ENCODE data around the gene ZFYVE21.

ZFYVE21 gene

DNA sequence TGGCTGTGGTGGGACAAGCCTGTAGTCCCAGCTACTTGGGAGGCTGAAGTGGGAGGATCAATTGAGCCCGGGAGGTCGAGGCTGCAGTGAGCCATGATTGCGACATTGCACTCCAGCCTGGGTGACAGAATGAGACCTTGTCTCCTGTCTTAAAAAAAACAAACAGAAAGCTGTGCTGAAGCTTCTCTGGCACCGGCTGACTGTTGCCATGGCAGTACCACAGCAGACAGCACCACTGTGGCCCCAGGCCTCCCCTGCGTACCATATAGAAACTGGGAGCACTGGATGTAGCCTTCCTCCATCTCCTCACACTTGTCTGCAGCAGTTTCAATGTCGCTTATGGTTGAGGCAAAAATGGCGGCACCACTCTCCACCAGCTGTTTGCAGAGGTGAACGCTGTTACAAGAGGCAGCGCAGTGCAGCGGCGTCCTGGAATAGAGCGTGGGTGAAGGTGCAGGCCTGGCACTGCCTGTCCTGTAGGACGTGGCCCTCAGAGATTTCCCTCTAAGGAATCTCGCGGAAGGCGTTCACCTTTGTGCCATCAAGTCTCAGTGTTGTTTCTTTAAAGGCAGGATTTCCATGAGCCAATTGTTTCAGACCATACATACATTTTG lies 21.9 kb downstream of the ZFYVE21 start:
- no peaks in the 10 kb centered on the region for H3K36me3 ChIP-seq (replicated peaks)
- no peak overlapping the region for H3K4me3 ChIP-seq (ENCODE audit: low read depth, low read length)
- TF ChIP-seq, protein P1, sequence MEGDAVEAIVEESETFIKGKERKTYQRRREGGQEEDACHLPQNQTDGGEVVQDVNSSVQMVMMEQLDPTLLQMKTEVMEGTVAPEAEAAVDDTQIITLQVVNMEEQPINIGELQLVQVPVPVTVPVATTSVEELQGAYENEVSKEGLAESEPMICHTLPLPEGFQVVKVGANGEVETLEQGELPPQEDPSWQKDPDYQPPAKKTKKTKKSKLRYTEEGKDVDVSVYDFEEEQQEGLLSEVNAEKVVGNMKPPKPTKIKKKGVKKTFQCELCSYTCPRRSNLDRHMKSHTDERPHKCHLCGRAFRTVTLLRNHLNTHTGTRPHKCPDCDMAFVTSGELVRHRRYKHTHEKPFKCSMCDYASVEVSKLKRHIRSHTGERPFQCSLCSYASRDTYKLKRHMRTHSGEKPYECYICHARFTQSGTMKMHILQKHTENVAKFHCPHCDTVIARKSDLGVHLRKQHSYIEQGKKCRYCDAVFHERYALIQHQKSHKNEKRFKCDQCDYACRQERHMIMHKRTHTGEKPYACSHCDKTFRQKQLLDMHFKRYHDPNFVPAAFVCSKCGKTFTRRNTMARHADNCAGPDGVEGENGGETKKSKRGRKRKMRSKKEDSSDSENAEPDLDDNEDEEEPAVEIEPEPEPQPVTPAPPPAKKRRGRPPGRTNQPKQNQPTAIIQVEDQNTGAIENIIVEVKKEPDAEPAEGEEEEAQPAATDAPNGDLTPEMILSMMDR (IDR thresholded peaks at IDR 0.05; ENCODE audit: low read depth, low read length, missing control alignments), result no peak
- no peaks in the 10 kb centered on the region for H3K27me3 ChIP-seq (replicated peaks)
- in situ Hi-C loops (cut with HindIII; ENCODE audit: low pct_ligation_motif_present, low sequenced_read_pairs), result no loop called here
- no peak for DNase-seq
- no peak overlapping the region for H3K27ac ChIP-seq

DNA sequence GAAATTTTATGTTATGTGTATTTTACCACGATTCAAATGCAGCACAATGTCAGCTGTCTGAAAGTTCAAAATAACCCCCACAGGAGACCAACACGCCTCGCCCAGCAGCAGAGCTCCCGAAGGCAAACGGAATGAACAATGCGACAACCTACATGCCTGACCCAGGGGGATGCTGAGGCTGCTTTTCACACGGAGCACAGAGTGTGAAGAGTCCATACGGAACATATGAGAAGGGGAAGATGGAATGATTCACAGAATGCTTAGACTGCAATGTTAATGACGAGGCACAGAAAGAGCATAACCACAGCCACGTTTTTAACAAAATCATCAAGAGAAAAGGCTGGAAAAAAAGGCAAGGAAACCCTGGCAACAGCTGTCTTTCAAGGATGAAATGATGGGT lies 22.6 kb downstream of the ZFYVE21 start:
- H3K27ac ChIP-seq, result no peak overlapping the region

GRCh38 chr14:103738701-103739451 lies 23.3 kb downstream of the ZFYVE21 start:
- H3K27me3 ChIP-seq (replicated peaks), result no peaks in the 10 kb centered on the region
- no peak overlapping the region for H3K4me3 ChIP-seq (ENCODE audit: low read depth, low read length)
- H3K27ac ChIP-seq, result no peak overlapping the region
- in situ Hi-C loops (cut with HindIII; ENCODE audit: low pct_ligation_motif_present, low sequenced_read_pairs), result no loop called here
- TF ChIP-seq, protein P1 (IDR thresholded peaks at IDR 0.05; ENCODE audit: low read depth, low read length, missing control alignments), result no peak
- DNase-seq, result no peak
- H3K36me3 ChIP-seq (replicated peaks), result no peaks in the 10 kb centered on the region

More for the DNA sequence above, 22.6 kb downstream of the ZFYVE21 start:
- H3K27me3 ChIP-seq (replicated peaks), result no peaks in the 10 kb centered on the region
- in situ Hi-C loops (cut with HindIII; ENCODE audit: low pct_ligation_motif_present, low sequenced_read_pairs), result no loop called here
- H3K36me3 ChIP-seq (replicated peaks), result no peaks in the 10 kb centered on the region
- TF ChIP-seq, protein P1 (IDR thresholded peaks at IDR 0.05; ENCODE audit: low read depth, low read length, missing control alignments), result no peak
- DNase-seq, result no peak
- H3K4me3 ChIP-seq (ENCODE audit: low read depth, low read length), result no peak overlapping the region

DNA sequence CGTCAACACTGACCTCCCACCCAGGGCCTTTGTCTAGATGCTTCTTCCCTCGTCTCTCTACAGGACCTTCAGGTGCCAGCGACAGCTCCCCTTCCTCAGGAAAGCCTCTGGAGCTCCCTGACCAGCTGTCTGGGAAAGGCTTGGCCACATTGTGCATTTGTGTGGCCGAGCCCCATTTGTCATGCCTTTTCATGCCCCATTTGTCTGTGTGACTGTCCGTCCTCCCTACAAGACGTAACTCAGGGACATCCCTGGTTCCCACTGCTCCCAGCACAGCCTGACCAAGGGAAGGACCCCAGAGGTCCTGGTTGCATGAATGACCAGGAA lies 23.8 kb downstream of the ZFYVE21 start:
- Histone ChIP-seq H3K27me3 (replicated peaks) (no peaks in the 10 kb centered on the region), H3K27ac (no peak overlapping the region), H3K36me3 (replicated peaks) (no peaks in the 10 kb centered on the region), H3K4me3 (ENCODE audit: low read depth, low read length) (no peak overlapping the region)
- in situ Hi-C loops (cut with HindIII; ENCODE audit: low pct_ligation_motif_present, low sequenced_read_pairs), result no loop called here
- TF ChIP-seq, protein P1 (IDR thresholded peaks at IDR 0.05; ENCODE audit: low read depth, low read length, missing control alignments), result no peak
- no peak for DNase-seq

GRCh38 chr14:103739793-103740501 lies 24.3 kb downstream of the ZFYVE21 start:
- in situ Hi-C loops (cut with HindIII; ENCODE audit: low pct_ligation_motif_present, low sequenced_read_pairs), result no loop called here
- TF ChIP-seq, protein P1 (IDR thresholded peaks at IDR 0.05; ENCODE audit: low read depth, low read length, missing control alignments), result no peak
- H3K27ac ChIP-seq, result no peak overlapping the region

More at GRCh38 chr14:103739793-103740501, 24.3 kb downstream of the ZFYVE21 start:
- DNase-seq, result no peak
- H3K27me3 ChIP-seq (replicated peaks), result no peaks in the 10 kb centered on the region
- H3K4me3 ChIP-seq (ENCODE audit: low read depth, low read length), result no peak overlapping the region
- H3K36me3 ChIP-seq (replicated peaks), result no peaks in the 10 kb centered on the region

Measured in brain microvascular endothelial cell (primary cell).